ENCODE data around the gene MYOZ1.
A peak's percentile ranks its signal among the peaks of the same experiment; 100 is the strongest.

DNA sequence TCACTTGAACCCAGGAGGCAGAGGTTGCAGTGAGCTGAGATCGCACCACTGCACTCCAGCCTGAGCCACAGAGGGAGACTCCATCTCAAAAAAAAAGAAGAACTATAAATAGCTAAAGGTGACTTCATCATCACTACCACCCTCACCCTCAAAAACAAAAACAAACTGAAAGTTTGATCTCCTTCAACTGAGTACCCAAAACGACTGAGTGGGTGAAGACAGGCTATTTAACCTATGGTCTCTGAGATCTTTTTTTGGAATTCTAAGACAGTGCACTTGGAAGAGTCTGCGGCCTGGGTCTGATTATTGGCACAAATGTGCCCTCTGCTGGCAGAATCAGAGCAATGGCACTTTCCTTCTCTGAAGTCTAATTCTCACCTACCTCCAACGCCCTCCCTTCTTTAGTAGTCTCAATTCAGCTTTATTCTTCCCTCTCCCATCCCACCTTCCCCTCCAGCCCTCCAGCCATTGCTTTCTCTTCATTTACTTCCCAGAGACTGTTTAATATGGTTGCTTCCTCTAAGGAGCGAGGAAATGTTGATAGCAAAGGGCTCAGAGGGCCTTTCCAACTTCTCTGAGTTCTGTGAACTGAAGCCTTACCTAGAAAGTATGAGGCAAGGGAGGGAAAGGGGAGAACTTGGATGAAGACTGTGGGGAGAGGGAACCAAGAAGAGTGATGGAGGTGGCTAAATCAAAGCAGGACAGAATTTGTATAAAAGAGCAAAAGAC, 2.9 kb upstream of the MYOZ1 start:
- TF ChIP-seq, protein P1, sequence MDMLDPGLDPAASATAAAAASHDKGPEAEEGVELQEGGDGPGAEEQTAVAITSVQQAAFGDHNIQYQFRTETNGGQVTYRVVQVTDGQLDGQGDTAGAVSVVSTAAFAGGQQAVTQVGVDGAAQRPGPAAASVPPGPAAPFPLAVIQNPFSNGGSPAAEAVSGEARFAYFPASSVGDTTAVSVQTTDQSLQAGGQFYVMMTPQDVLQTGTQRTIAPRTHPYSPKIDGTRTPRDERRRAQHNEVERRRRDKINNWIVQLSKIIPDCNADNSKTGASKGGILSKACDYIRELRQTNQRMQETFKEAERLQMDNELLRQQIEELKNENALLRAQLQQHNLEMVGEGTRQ (IDR thresholded peaks at IDR 0.05; ENCODE audit: borderline replicate concordance, low read depth, low read length): no peak
- TF ChIP-seq, protein P2, sequence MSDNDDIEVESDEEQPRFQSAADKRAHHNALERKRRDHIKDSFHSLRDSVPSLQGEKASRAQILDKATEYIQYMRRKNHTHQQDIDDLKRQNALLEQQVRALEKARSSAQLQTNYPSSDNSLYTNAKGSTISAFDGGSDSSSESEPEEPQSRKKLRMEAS (IDR thresholded peaks at IDR 0.05; ENCODE audit: low read depth): no peak
- TF ChIP-seq TEAD4 (IDR thresholded peaks at IDR 0.05; ENCODE audit: borderline replicate concordance, insufficient read depth) (no peak), NFIC (IDR thresholded peaks at IDR 0.05; ENCODE audit: borderline replicate concordance) (no peak), RFX5 (IDR thresholded peaks at IDR 0.05; ENCODE audit: low read length) (no peak)
- TF ChIP-seq, protein P3, sequence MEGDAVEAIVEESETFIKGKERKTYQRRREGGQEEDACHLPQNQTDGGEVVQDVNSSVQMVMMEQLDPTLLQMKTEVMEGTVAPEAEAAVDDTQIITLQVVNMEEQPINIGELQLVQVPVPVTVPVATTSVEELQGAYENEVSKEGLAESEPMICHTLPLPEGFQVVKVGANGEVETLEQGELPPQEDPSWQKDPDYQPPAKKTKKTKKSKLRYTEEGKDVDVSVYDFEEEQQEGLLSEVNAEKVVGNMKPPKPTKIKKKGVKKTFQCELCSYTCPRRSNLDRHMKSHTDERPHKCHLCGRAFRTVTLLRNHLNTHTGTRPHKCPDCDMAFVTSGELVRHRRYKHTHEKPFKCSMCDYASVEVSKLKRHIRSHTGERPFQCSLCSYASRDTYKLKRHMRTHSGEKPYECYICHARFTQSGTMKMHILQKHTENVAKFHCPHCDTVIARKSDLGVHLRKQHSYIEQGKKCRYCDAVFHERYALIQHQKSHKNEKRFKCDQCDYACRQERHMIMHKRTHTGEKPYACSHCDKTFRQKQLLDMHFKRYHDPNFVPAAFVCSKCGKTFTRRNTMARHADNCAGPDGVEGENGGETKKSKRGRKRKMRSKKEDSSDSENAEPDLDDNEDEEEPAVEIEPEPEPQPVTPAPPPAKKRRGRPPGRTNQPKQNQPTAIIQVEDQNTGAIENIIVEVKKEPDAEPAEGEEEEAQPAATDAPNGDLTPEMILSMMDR (IDR thresholded peaks at IDR 0.05): peak; percentile 85
- TF ChIP-seq, protein P4, sequence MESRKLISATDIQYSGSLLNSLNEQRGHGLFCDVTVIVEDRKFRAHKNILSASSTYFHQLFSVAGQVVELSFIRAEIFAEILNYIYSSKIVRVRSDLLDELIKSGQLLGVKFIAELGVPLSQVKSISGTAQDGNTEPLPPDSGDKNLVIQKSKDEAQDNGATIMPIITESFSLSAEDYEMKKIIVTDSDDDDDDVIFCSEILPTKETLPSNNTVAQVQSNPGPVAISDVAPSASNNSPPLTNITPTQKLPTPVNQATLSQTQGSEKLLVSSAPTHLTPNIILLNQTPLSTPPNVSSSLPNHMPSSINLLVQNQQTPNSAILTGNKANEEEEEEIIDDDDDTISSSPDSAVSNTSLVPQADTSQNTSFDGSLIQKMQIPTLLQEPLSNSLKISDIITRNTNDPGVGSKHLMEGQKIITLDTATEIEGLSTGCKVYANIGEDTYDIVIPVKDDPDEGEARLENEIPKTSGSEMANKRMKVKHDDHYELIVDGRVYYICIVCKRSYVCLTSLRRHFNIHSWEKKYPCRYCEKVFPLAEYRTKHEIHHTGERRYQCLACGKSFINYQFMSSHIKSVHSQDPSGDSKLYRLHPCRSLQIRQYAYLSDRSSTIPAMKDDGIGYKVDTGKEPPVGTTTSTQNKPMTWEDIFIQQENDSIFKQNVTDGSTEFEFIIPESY (IDR thresholded peaks at IDR 0.05; ENCODE audit: borderline replicate concordance, low read depth): no peak
